RPMI7951 (cell line): ENCODE data around the gene UBL3. TPM values are rescaled to one million over a fixed set of nuclear protein-coding genes. Genes with fewer than 3 reads are reported as not detected.
A peak's percentile ranks its signal among the peaks of the same experiment; 100 is the strongest.

ENCODE experiments used
- DNase-seq: peaks from one replicate; pipeline ENCODE4 v3.0.0-alpha.2; 2012; ENCODE audit warnings: low read depth
- total RNA-seq: library from RNA; depleted of rRNA; stranded (reverse); fragments of >200 nt; shearing (Covaris generic); gene quantifications from 2 replicates; pipeline ENCODE4 v1.2.3, GENCODE V29; 2014; rRNA removed

UBL3 gene
- total RNA-seq: 20.1 and 24.5 TPM in 2 replicates

- peak; percentile 94 for DNase-seq
These were observed at the start of gene UBL3 for GRCh38 chr13:29850213-29850898. Gene UBL3, minus strand, starts transcription at chr13:29850617. Its CDS starts 1,079 bp downstream, at chr13:29849538.

- no peak for DNase-seq
These were observed 46.7 kb upstream of the UBL3 start for GRCh38 chr13:29897102-29897501.

- no peak for DNase-seq
These were observed 43.0 kb upstream of the UBL3 start for GRCh38 chr13:29893438-29893837.

- peak; percentile 22 for DNase-seq
These were observed 41.7 kb upstream of the UBL3 start for GRCh38 chr13:29892151-29892550.

- DNase-seq: no peak
These were observed 38.7 kb upstream of the UBL3 start for GRCh38 chr13:29889111-29889510.

GRCh38 chr13:29888306-29888705 is 37.9 kb upstream of the UBL3 start:
- no peak for DNase-seq

- DNase-seq: no peak
These were observed 37.3 kb upstream of the UBL3 start for GRCh38 chr13:29887686-29888085.

GRCh38 chr13:29887030-29887557 is 36.7 kb upstream of the UBL3 start:
- no peak for DNase-seq

GRCh38 chr13:29886446-29886845 is 36.0 kb upstream of the UBL3 start:
- DNase-seq: no peak

GRCh38 chr13:29885989-29886388 is 35.6 kb upstream of the UBL3 start:
- no peak for DNase-seq

GRCh38 chr13:29884671-29885430 is 34.4 kb upstream of the UBL3 start:
- peak; percentile 58 for DNase-seq

GRCh38 chr13:29883941-29884518 is 33.6 kb upstream of the UBL3 start:
- DNase-seq: peak; percentile 35

GRCh38 chr13:29882076-29882475 is 31.7 kb upstream of the UBL3 start:
- DNase-seq: no peak

- DNase-seq: no peak
These were observed 27.7 kb upstream of the UBL3 start for GRCh38 chr13:29878101-29878500.

GRCh38 chr13:29877456-29878078 is 27.1 kb upstream of the UBL3 start:
- no peak for DNase-seq

GRCh38 chr13:29875646-29876045 is 25.2 kb upstream of the UBL3 start:
- DNase-seq: no peak

GRCh38 chr13:29868581-29868980 is 18.2 kb upstream of the UBL3 start:
- no peak for DNase-seq

- DNase-seq: no peak
These were observed 15.5 kb upstream of the UBL3 start for GRCh38 chr13:29865934-29866333.

- DNase-seq: peak; percentile 91
These were observed 11.3 kb upstream of the UBL3 start for GRCh38 chr13:29861694-29862110.

GRCh38 chr13:29859971-29860370 is 9.6 kb upstream of the UBL3 start:
- DNase-seq: peak; percentile 76

GRCh38 chr13:29858667-29859066 is 8.2 kb upstream of the UBL3 start:
- no peak for DNase-seq

- DNase-seq: no peak
These were observed 7.8 kb upstream of the UBL3 start for GRCh38 chr13:29858231-29858630.
